ENCODE data around the gene NOTCH4.
"Not testable (repeated sequence)": the region's sequence is repeated elsewhere in the genome, so short reads cannot be mapped to it uniquely, and the experiment has no call there.

The NOTCH4 gene

DNA sequence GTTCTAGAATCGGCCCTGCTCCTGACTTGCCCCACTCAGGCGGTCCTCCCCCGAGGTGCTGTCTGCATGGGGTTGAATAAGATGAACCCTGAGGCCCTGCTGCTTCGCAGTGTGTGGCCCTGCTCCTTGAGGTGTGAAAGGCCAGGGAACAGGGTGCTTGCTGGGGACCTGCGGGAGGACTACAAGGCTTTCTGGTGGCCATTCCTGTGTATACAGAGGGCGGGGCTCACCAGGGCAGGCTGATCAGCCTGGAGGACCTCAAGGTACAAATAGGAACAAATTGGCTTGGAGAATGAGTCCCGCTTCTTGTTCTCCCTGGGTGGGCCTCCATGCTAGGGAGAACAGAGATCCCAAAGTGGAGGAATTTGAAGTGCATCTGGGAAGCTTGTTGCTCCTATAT, 5.7 kb downstream of the NOTCH4 start:
- no peak for DNase-seq (ENCODE audit: low read depth in 2 of 2, low spot score in 1 of 2)

DNA sequence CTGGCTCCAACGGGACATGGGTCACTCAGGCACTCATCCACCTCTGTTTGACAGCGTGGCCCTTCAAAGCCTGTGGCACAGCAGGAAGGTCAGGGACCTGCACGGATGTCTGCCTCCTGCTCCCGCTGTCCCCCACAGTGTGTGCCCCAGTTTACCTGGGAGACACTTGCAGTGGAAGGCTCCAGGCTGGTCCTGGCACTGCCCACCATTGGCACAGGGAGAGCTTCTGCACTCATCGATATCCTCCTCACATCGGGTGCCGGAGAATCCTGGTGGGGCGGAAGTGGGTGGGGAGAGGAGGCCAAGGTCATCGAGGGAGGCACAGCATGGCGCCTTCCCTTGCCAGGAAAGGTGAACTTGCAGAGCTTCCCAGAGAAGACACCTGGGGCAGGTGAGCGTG, 6.9 kb downstream of the NOTCH4 start:
- no peak for DNase-seq (ENCODE audit: low read depth in 2 of 2, low spot score in 1 of 2)

DNA sequence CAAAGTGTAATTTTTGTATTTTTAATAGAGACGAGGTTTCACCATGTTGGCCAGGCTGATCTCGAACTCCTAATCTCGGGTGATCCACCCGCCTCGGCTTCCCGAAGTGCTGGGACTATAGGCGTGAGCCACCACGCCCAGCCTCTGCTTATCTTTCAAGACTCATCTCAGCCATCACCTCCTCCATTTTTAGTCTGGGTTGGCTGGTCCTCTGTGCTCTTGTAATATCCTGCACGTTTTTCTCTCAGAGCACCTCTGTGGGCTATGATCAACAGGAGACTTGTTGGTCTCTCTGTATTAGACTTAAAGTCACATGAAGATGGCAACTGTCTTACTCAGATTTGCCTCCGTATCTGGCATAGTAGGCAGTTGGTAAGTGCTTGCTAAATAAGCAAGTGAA, 7.6 kb downstream of the NOTCH4 start:
- DNase-seq (ENCODE audit: low read depth in 2 of 2, low spot score in 1 of 2), result no peak

GRCh38 chr6:32215617-32216016, 8.2 kb downstream of the NOTCH4 start:
- DNase-seq (ENCODE audit: low read depth in 2 of 2, low spot score in 1 of 2), result no peak

- no peak for DNase-seq (ENCODE audit: low read depth in 2 of 2, low spot score in 1 of 2)
Observed at GRCh38 chr6:32214126-32214525, 9.7 kb downstream of the NOTCH4 start.

DNA sequence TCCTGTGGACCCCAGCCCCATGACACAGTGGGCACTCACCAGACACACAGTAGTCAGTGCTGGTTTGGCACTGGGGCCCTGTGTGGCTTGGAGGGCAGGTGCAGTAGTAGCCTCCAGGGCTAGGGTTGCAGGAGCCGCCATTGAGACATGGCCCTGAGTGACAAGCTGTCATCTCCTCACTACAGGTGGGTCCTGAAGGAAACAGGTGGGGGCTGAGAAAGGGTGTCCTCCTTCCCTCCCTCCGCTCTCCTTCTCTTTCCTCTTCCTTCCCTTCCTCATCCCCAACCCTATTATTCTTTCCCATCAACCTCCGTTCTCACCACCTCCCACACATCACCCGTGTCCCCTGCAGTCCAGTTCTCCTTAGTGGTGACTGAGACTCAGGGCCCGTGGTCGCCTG, 10.2 kb downstream of the NOTCH4 start:
- no peak for DNase-seq (ENCODE audit: low read depth in 2 of 2, low spot score in 1 of 2)

DNA sequence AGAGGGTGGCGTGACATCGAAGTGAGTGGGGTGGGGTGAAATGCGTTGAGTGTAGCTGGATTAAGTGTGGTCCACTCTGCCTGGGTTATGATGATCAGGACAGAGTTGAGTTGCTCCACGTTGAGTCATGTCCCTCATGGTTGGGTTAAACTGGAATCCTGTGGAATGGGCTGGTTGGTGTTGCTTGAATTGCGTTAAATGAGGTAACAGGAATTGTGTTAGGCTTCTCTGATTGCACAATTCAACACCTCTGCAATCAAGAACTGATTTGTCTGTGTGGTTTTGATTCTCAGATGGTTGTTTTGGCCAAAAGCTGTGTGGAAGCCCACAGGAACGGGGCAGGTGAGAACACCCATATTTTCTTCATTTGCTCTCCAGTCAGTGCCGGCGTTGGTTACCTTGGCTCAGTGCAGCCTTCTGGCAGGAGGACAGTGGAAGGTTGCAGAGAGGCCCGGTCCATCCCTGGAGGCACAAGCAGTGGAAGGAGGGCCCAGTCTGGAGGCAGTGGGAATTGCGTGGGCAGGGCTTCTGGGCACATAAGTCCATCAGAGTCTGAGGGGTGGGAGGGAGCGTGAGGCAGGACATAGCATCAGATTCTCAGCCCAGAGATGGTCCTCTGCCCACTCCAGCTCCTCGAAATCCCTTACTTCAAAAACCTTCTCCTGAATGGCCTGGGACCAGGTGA, 11.6 kb downstream of the NOTCH4 start:
- DNase-seq (ENCODE audit: low read depth in 2 of 2, low spot score in 1 of 2), result no peak

DNA sequence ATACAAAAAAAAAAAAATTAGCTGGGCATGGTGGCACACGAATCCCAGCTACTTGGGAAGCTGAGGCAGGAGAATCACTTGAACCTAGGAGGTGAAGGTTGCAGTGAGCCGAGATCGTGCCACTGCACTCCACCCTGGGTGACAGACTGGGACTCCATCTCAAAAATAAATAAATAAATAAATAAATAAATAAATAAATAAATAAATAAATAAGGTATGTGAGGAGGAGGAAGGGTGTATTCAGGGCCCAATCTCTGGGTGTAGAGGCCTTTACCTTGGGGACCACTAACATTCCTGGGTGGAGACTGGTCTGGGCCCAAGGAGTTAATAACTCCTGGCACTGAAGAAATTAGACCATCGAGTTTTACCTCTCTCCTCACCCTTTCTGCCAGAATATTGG, 12.4 kb downstream of the NOTCH4 start:
- not testable (repeated sequence) for DNase-seq (ENCODE audit: low read depth in 2 of 2, low spot score in 1 of 2)

GRCh38 chr6:32210191-32210601, 13.7 kb downstream of the NOTCH4 start:
- no peak for DNase-seq (ENCODE audit: low read depth in 2 of 2, low spot score in 1 of 2)

- no peak for DNase-seq (ENCODE audit: low read depth in 2 of 2, low spot score in 1 of 2)
Observed at GRCh38 chr6:32208996-32209395, 14.9 kb downstream of the NOTCH4 start.

DNA sequence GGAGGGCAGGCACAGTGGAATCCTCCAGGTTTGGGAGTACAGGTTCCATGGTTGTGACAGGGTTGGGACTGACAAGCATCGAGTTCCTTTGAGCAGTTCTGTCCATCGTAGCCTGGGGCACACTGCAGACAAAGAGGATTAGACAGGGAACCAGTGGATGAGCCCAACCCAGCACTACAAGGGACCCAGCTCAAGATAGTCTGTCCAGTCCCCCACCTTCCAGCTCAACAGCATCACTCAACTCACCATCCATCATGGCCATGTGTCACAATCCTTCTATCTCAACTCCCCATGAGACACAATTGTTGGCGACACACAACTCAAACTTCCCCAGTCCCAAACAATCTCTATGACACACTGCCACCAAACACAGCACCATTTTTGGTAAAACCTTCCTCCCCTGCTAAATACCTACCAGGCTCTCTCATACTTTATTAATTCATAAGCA, 19.6 kb downstream of the NOTCH4 start:
- DNase-seq (ENCODE audit: low read depth in 2 of 2, low spot score in 1 of 2), result no peak

GRCh38 chr6:32203426-32204267, 20.2 kb downstream of the NOTCH4 start:
- DNase-seq (ENCODE audit: low read depth in 2 of 2, low spot score in 1 of 2), result no peak

DNA sequence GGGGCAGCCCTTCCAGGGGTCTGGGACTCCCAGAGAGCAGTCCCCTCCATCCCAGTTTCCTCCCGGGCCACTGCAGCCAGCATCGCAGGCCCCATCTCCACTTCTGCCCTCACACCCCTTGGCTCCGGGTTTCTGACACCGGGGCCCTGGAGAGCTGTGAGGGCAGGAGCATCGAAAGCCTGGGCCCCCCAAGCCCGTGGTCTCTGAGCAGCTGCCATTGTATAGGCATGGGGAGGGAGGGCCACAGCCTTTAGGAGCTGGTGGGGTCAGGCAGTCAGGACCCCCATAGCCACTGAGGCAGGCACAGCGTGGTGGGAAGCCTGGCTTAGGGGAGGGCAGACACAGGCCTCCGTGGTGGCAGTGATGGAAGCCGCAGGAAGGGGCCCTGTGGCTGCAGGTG, 21.7 kb downstream of the NOTCH4 start:
- DNase-seq (ENCODE audit: low read depth in 2 of 2, low spot score in 1 of 2), result no peak

- DNase-seq (ENCODE audit: low read depth in 2 of 2, low spot score in 1 of 2), result no peak
Observed at GRCh38 chr6:32200711-32201475, 23.0 kb downstream of the NOTCH4 start.

- no peak for DNase-seq (ENCODE audit: low read depth in 2 of 2, low spot score in 1 of 2)
Observed at GRCh38 chr6:32198866-32199265, 25.0 kb downstream of the NOTCH4 start.

DNA sequence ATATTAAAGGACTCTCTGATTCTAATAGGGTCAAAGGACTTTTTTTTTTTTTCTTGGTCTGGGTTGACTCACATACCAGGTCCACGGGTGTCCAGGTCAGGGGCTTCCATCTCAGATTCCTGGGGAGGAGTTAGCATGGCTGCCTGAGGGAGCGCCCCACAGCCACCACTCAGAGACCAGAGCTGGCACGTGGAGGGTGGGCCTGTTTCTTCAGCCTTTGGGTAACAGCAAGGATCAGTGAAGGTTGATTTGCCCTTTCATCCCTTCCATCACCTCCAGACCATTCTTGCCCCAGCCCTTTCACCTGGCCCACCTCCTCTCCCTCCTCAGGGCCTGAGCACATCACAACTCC, 25.5 kb downstream of the NOTCH4 start:
- DNase-seq (ENCODE audit: low read depth in 2 of 2, low spot score in 1 of 2), result no peak

- DNase-seq (ENCODE audit: low read depth in 2 of 2, low spot score in 1 of 2), result no peak
Observed at GRCh38 chr6:32196682-32197616, 26.9 kb downstream of the NOTCH4 start.

- DNase-seq (ENCODE audit: low read depth in 2 of 2, low spot score in 1 of 2), result peak in 1 of 2 donors; percentile 31
Observed at GRCh38 chr6:32195902-32196681, 27.8 kb downstream of the NOTCH4 start.

DNA sequence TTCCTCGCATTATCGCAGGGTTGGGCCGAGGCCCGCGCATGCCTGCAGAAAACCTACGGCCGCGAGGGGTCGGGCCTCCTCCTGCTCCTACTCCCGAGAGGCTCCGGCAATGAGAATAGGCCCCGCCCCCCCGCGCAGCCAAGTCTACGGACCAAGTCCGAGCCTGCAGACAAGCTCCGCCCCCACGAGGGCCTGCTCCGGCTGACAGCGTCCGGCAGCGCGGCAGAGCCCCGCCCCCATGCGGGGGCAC, 28.3 kb downstream of the NOTCH4 start:
- DNase-seq (ENCODE audit: low read depth in 2 of 2, low spot score in 1 of 2), result peak; percentile 100

Data from stimulated activated CD8-positive, alpha-beta memory T cell treated with anti-CD3 and anti-CD28 coated beads, Interleukin-4, amount 100 ng/mL, for 1 hour (primary cell).